Measurements from ENCODE around the gene CPED1. TPM values are rescaled to one million over a fixed set of nuclear protein-coding genes. Genes with fewer than 3 reads are reported as not detected.

The CPED1 gene
- total RNA-seq, 1 experiment from 2014 or later, result 0.13 TPM

GRCh38 chr7:121211253-121211652, 222.7 kb downstream of the CPED1 start:
- Histone ChIP-seq H3K23me2 (ENCODE audit: insufficient read length, low read depth, low read length, poor library complexity, severe bottlenecking) (no peaks in the 10 kb centered on the region), H2BK20ac (ENCODE audit: low read depth, low read length, poor library complexity, severe bottlenecking) (no peak overlapping the region), H3K27ac (ENCODE audit: insufficient read length, low read depth, low read length) (no peak overlapping the region), H2AK5ac (ENCODE audit: insufficient read length, low read length) (no peak overlapping the region), H4K20me1 (ENCODE audit: control insufficient read depth, insufficient read depth, insufficient read length) (no peaks in the 10 kb centered on the region), H3K9me3 (ENCODE audit: control insufficient read depth, low read depth, low read length) (no peaks in the 10 kb centered on the region), H3K4me2 (ENCODE audit: insufficient read depth, insufficient read length, low read length) (no peak overlapping the region), H3K56ac (ENCODE audit: insufficient read length, low read depth, low read length) (no peak overlapping the region), H3K18ac (ENCODE audit: insufficient read length, low read depth, low read length) (no peak overlapping the region), H3K27me3 (ENCODE audit: insufficient read depth, low read length) (no peaks in the 10 kb centered on the region), H3K4ac (ENCODE audit: low read depth, low read length) (no peak overlapping the region), H2BK12ac (ENCODE audit: insufficient read length, low read depth, low read length) (no peak overlapping the region), H4K91ac (ENCODE audit: insufficient read length, low read depth, low read length) (no peak overlapping the region), H3T11ph (ENCODE audit: low read length) (no peak overlapping the region), H3K79me2 (ENCODE audit: insufficient read depth, low read length) (no peaks in the 10 kb centered on the region), H3K14ac (ENCODE audit: insufficient read depth, low read length) (no peak overlapping the region), H2BK5ac (ENCODE audit: insufficient read length, low read length) (no peak overlapping the region), H4K5ac (ENCODE audit: insufficient read length, low read depth, low read length) (no peak overlapping the region), H2BK120ac (ENCODE audit: low read depth, low read length, poor library complexity, severe bottlenecking) (no peak overlapping the region), H4K8ac (replicated peaks; ENCODE audit: insufficient read length, low read depth, low read length) (no peak overlapping the region), H2AFZ (ENCODE audit: low read length) (no peak overlapping the region), H3K79me1 (ENCODE audit: insufficient read depth, low read depth, low read length, poor library complexity, severe bottlenecking) (no peaks in the 10 kb centered on the region), H2BK15ac (ENCODE audit: low read depth, low read length) (no peak overlapping the region), H3K4me1 (ENCODE audit: insufficient read depth, low read length) (no peaks in the 10 kb centered on the region), H3K9ac (ENCODE audit: extremely low read depth, insufficient read length, low read length) (no peak overlapping the region), H3K23ac (ENCODE audit: insufficient read length, low read depth, low read length) (no peak overlapping the region)
- DNase-seq, result no peak
- Mint-ChIP-seq H3K36me3 (ENCODE audit: insufficient read depth in 1 of 3, low read depth in 3 of 3) (no peaks in the 10 kb centered on the region), H3K27me3 (ENCODE audit: low read depth) (no peaks in the 10 kb centered on the region), H3K9me3 (no peaks in the 10 kb centered on the region), H3K4me1 (no peaks in the 10 kb centered on the region), H3K27ac (no peak overlapping the region), H3K4me3 (no peak overlapping the region)
- TF ChIP-seq CTCF (conservative IDR thresholded peaks at IDR 0.05), result no peak
- WGBS (ENCODE audit: extremely low coverage, insufficient read length, low lambda C conversion rate), result no CpG with 5 or more reads among the region's 3 CpGs

All from H9 (cell line).